ENCODE measurements around the gene TMEM39A.

Gene TMEM39A

DNA sequence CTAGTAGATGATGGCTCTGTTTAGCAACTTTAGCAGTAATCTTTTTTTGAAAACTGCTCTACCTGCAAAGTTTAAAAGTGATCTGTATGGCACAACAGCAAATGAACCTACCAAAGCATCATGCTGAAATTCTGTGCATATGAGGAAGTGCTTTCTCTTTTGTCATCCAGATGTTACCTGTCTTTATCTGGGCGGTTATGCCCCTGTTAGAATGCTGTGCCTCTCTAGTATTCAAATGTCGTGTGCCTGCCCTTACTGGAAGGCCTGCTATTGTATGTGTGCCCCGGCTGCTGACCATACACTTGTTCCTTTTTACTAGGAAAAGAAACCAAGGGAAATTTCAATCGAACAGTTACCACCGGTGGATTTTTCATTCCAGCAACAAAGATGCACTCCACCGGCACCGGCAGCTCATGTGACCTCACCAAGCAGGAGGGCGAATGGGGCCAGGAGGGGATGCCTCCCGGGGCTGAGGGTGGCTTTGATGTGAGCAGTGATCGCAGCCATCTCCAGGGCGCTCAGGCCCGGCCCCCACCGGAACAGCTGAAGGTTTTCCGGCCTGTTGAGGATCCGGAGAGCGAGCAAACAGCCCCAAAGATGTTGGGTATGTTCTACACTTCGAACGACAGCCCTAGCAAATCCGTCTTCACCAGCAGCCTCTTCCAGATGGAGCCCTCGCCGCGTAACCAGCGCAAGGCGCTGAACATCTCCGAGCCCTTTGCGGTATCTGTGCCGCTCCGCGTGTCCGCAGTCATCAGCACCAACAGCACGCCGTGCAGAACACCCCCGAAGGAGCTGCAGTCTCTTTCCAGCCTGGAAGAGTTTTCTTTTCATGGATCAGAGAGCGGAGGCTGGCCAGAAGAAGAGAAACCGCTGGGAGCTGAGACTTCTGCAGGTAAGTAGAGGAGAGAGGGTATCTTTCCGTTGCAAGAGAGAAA is 61.6 kb downstream of the TMEM39A start:
- DNase-seq (ENCODE audit: low read depth in 2 of 3, low spot score in 2 of 3) = no peak

DNA sequence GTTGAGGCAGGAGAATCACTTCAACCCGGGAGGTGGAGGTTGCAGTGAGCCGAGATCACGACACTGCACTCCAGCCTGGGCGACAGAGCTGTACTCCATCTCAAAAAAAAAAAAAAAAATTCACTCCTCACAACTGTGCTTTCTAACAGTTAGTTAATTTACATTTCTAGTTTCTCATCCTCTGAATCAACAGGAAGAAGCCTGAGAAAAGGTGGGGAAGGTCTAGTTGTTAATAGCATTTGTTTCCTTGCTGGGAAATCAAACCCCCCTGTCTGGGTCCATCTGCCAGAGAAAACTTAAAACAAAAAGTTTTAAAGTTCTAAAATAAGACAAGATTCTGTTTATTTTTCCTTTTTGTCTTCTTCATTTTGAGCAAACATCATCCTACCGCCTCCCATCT is 62.3 kb downstream of the TMEM39A start:
- no peak for DNase-seq (ENCODE audit: low read depth in 2 of 3, low spot score in 2 of 3)

DNA sequence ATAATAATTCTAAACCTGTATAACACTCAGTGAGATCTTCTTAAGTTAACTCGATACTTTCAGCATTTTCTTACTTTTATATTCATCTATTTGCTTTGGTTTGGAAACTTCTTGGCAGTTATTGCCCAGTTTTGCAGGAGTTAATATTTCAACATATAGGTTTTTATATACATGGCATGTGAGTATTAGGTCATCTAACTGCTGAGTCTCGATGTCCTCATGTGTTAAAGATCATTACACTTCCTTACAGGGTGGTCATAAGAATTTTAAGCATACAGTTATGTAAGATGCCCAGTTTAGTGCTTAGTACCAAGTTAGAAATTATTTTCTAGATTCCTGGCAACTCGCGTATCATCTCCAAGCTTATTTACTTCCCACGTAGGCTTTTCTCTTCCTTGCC is 62.9 kb downstream of the TMEM39A start:
- DNase-seq (ENCODE audit: low read depth in 2 of 3, low spot score in 2 of 3) = no peak

DNA sequence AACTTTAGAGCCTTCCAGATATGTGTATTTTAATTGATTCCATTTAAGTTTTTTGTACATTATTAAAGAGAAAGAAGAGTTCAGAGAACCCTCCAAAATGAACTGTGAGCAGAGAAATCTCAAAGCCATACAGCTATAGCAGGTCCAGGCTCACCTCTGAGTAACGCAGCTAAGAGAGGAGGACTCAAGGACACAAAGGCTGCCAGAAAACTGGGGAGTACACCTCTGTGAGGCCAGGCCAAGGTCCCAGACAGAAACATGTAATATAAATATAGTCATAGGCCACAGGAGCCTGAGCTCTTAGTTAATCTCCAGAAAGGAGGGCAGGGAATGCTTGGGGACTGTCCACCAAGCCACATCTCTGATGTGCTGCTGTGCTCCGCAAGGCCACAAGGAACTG is 66.5 kb downstream of the TMEM39A start:
- no peak for DNase-seq (ENCODE audit: low read depth in 2 of 3, low spot score in 2 of 3)

DNA sequence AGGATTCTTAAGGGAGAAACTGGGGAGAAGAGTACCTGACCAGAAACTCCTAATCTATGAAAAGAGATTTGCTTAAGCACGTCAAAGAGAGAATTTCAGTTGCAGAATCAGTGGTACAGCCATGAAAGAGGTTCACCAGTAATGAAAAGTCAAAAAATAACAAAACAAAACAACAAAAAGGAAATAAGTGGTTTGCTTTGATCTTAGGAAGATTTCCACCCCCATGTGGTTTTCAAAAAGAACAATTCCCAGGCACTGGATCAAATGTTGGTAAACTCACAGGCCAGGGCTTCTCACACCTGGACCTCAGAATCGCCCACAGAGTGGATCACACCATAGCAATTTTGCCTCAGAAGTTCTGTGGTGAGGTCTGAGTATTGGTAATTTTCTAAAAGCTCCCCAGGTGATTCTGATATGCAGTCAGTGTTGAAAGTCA is 67.5 kb downstream of the TMEM39A start:
- no peak for DNase-seq (ENCODE audit: low read depth in 2 of 3, low spot score in 2 of 3)

DNA sequence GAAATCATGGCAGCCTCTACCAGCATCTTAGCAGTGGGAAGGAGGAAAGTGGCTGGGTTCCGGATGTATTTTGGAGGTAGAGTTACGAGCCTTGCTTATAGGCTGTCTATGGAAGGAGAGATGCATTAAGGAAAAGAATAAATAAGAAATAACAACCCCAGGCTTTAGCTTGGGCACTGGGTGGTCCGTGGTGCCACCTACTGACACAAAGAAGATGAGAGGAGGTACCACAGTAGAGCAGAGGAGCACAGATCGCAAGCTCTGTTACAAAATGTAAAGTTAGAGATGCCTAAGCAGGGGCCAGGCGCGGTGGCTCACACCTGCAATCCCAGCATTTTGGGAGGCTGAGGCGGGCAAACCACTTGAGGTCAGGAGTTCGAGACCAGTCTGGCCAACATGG is 74.8 kb downstream of the TMEM39A start:
- no peak for DNase-seq (ENCODE audit: low read depth in 2 of 3, low spot score in 2 of 3)

DNA sequence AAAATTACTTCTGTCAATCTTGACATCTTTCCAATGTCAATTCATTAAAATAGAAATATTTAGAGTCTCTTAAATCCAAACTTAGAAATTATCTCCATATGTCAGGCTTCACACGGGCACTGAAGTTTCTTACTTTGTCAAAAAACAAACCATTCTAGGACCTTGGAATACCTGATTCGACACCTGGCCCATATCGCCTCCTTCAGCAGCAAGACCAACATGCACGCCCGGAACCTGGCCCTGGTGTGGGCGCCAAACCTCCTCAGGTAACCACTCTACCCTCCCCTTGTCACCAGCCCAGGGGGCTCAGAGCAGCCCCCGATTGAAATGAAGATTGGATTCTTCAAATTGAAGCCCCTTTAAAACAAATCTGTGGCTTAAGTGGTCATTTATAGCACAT is 81.3 kb downstream of the TMEM39A start:
- DNase-seq (ENCODE audit: low read depth in 2 of 3, low spot score in 2 of 3) = no peak

DNA sequence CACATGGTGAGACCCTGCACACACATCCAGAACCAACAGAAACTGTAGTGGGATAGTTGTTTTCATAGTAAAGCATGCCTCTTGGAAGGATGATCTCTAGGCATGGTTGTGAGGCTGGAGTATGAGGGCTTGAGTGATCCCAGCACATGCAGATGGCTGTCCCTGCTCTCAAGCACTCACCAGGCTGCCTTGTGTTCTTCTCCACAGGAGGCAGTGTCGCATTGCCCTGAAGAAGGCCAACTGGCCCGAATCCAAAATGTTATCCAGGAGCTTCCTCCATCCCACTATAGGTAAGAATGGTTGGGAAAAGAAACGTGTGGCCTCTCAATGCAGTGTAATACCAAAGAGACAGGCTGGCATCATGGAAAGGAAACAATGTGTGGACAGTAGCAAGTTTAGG is 82.7 kb downstream of the TMEM39A start:
- DNase-seq (ENCODE audit: low read depth in 2 of 3, low spot score in 2 of 3) = no peak

Data from activated CD8-positive, alpha-beta memory T cell treated with anti-CD3 and anti-CD28 coated beads for 48 hours (primary cell).